ENCODE measurements around the gene MRPL23.

Gene MRPL23

GRCh38 chr11:1959786-1960185 lies 12.7 kb downstream of the MRPL23 start:
- no peak for FAIRE-seq

- no peak for FAIRE-seq
Measured at GRCh38 chr11:1963864-1964263, 16.7 kb downstream of the MRPL23 start.

- FAIRE-seq: no peak
Measured at GRCh38 chr11:1964348-1964747, 17.2 kb downstream of the MRPL23 start.

- FAIRE-seq: no peak
Measured at GRCh38 chr11:1964955-1965354, 17.8 kb downstream of the MRPL23 start.

- FAIRE-seq: no peak
Measured at GRCh38 chr11:1966531-1966930, 19.4 kb downstream of the MRPL23 start.

- peak; percentile 68 for FAIRE-seq
Measured at GRCh38 chr11:1967641-1968225, 20.6 kb downstream of the MRPL23 start.

GRCh38 chr11:1968454-1969002 lies 21.4 kb downstream of the MRPL23 start:
- no peak for FAIRE-seq

- FAIRE-seq: no peak
Measured at GRCh38 chr11:1969035-1969434, 21.9 kb downstream of the MRPL23 start.

GRCh38 chr11:1969776-1970175 lies 22.6 kb downstream of the MRPL23 start:
- FAIRE-seq: peak; percentile 81

GRCh38 chr11:1970956-1971355 lies 23.8 kb downstream of the MRPL23 start:
- FAIRE-seq: no peak

- no peak for FAIRE-seq
Measured at GRCh38 chr11:1975185-1975584, 28.1 kb downstream of the MRPL23 start.

- FAIRE-seq: no peak
Measured at GRCh38 chr11:1978720-1979473, 31.8 kb downstream of the MRPL23 start.

- FAIRE-seq: no peak
Measured at GRCh38 chr11:1979607-1980006, 32.5 kb downstream of the MRPL23 start.

GRCh38 chr11:1982873-1983600 lies 35.9 kb downstream of the MRPL23 start:
- FAIRE-seq: no peak

GRCh38 chr11:1983601-1983961 lies 36.4 kb downstream of the MRPL23 start:
- FAIRE-seq: no peak

GRCh38 chr11:1987024-1987423 lies 39.9 kb downstream of the MRPL23 start:
- FAIRE-seq: no peak

- FAIRE-seq: no peak
Measured at GRCh38 chr11:1988174-1988573, 41.0 kb downstream of the MRPL23 start.

GRCh38 chr11:1988667-1989317 lies 41.7 kb downstream of the MRPL23 start:
- peak; percentile 33 for FAIRE-seq

GRCh38 chr11:1989953-1990352 lies 42.8 kb downstream of the MRPL23 start:
- FAIRE-seq: no peak

GRCh38 chr11:1990872-1991578 lies 43.9 kb downstream of the MRPL23 start:
- no peak for FAIRE-seq

- no peak for FAIRE-seq
Measured at GRCh38 chr11:1992111-1992510, 45.0 kb downstream of the MRPL23 start.

- no peak for FAIRE-seq
Measured at GRCh38 chr11:1994121-1994520, 47.0 kb downstream of the MRPL23 start.

- FAIRE-seq: no peak
Measured at GRCh38 chr11:1997755-1998154, 50.6 kb downstream of the MRPL23 start, which contains the start of gene H19. Gene H19 (minus strand): TSS chr11:1997842.
